ENCODE measurements around the gene COL18A1.
"Not testable (repeated sequence)": the region's sequence is repeated elsewhere in the genome, so short reads cannot be mapped to it uniquely, and the experiment has no call there.

GRCh38 chr21:45531114-45531392, 126.1 kb downstream of the COL18A1 start:
- not testable (repeated sequence) for TF ChIP-seq EZH2 (IDR thresholded peaks at IDR 0.05; ENCODE audit: borderline replicate concordance, low read depth, low read length); RFX1 (IDR thresholded peaks at IDR 0.05)
